DOHH2 (cell line): ENCODE results near the gene SLC66A2.

ENCODE experiments used
- H3F3A ChIP-seq: fragments of 200-600 bp; sonication (generic), shearing (Covaris generic); 2 replicates; pipeline ENCODE4 v1.6.0; 2016; ENCODE audit warnings: antibody characterized with exemption, mild to moderate bottlenecking; ENCODE audit not compliant: control insufficient read depth, insufficient read depth
- H3K27ac ChIP-seq: fragments of 200-600 bp; sonication (generic); 2 replicates; pipeline ENCODE4 v1.5.1; 2014; ENCODE audit warnings: low read depth, mild to moderate bottlenecking, low read length, moderate library complexity
- H3K27me3 ChIP-seq: fragments of 200-600 bp; sonication (generic); 2 replicates; pipeline ENCODE4 v1.6.1; 2014; ENCODE audit warnings: mild to moderate bottlenecking, low read length, mixed read lengths; ENCODE audit not compliant: control insufficient read depth
- H3K36me3 ChIP-seq: fragments of 200-600 bp; sonication (generic); 2 replicates; pipeline ENCODE4 v1.6.1; 2014; ENCODE audit warnings: mild to moderate bottlenecking, low read length, moderate library complexity, mixed read lengths; ENCODE audit not compliant: control insufficient read depth
- H3K4me1 ChIP-seq: fragments of 200-600 bp; sonication (generic); 2 replicates; pipeline ENCODE4 v1.6.1; 2014; ENCODE audit warnings: mild to moderate bottlenecking, low read length, mixed read lengths; ENCODE audit not compliant: control insufficient read depth
- H3K4me2 ChIP-seq: fragments of 200-600 bp; sonication (generic); 2 replicates; pipeline ENCODE4 v1.6.0; 2014; ENCODE audit warnings: mild to moderate bottlenecking, low read length, moderate library complexity
- H3K4me3 ChIP-seq: fragments of 200-600 bp; sonication (generic); 2 replicates; pipeline ENCODE4 v1.5.1; 2014; ENCODE audit warnings: mild to moderate bottlenecking, low read length, mixed read lengths
- H3K79me2 ChIP-seq: fragments of 200-600 bp; sonication (generic); 2 replicates; pipeline ENCODE4 v1.6.1; 2014; ENCODE audit warnings: mild to moderate bottlenecking, low read length, mixed read lengths; ENCODE audit not compliant: control insufficient read depth
- H3K9me2 ChIP-seq: fragments of 200-600 bp; sonication (generic); replicated peaks from 2 replicates; pipeline ENCODE4 v1.6.1; 2014; ENCODE audit warnings: mild to moderate bottlenecking, low read length, mixed read lengths; ENCODE audit not compliant: control insufficient read depth
- H3K9me3 ChIP-seq: fragments of 200-600 bp; sonication (generic); 2 replicates; pipeline ENCODE4 v1.6.1; 2014; ENCODE audit warnings: antibody characterized with exemption, low read length, mixed read lengths; ENCODE audit not compliant: control insufficient read depth, insufficient read depth
- H4K20me1 ChIP-seq: fragments of 200-600 bp; sonication (generic); 2 replicates; pipeline ENCODE4 v1.6.0; 2014; ENCODE audit warnings: low read depth, mild to moderate bottlenecking, antibody characterized with exemption, low read length, moderate library complexity; ENCODE audit not compliant: control insufficient read depth, insufficient read depth
- EZH2phosphoT487 ChIP-seq: fragments of 200-600 bp; sonication (generic); IDR thresholded peaks from 2 replicates; pipeline ENCODE4 v1.6.1; 2017; ENCODE audit warnings: borderline replicate concordance, mild to moderate bottlenecking, antibody characterized with exemption, low read length, moderate library complexity, mixed read lengths
- TF ChIP-seq, protein P1 (sequence below): fragments of 200-600 bp; sonication (generic); IDR thresholded peaks from one replicate; pipeline ENCODE4 v1.5.1; 2014; ENCODE audit warnings: antibody characterized with exemption, mild to moderate bottlenecking, low read depth, low read length; ENCODE audit not compliant: poor library complexity, severe bottlenecking

Gene SLC66A2

DNA sequence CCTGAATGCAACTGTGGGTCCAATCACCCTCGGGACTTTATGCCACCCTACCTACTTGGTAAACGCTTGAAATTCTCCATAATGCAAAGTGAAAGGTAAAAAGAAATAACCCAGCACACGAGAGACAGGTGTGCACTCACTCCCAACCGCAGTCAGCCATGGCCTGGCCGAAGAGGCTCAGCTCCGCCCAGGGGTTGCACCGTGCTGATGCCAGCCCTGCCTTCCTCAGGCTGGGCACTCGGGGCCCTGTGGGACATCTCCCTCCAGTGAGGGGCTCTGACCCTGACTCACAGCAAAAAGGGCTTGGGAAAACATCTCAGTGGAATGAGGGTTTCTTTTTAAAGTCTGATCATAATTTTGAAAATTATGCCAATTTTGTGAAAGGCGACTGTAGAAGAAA, 13.3 kb downstream of the SLC66A2 start:
- H3K36me3 ChIP-seq = peaks cover 80% of the 10 kb centered on the region
- peaks cover 90% of the 10 kb centered on the region for H3K79me2 ChIP-seq
- H3K4me3 ChIP-seq = no peak overlapping the region
- H3K27ac ChIP-seq = no peak overlapping the region
- H3K9me3 ChIP-seq = peaks cover 4% of the 10 kb centered on the region; the same call in 1 of the 2 replicates
- no peaks in the 10 kb centered on the region for H3K4me1 ChIP-seq
- no peaks in the 10 kb centered on the region for H3K9me2 ChIP-seq
- H4K20me1 ChIP-seq = peaks cover 5% of the 10 kb centered on the region
- H3K4me2 ChIP-seq = no peak overlapping the region
- no peaks in the 10 kb centered on the region for H3K27me3 ChIP-seq
- no peaks in the 10 kb centered on the region for H3F3A ChIP-seq
- TF ChIP-seq, protein P1, sequence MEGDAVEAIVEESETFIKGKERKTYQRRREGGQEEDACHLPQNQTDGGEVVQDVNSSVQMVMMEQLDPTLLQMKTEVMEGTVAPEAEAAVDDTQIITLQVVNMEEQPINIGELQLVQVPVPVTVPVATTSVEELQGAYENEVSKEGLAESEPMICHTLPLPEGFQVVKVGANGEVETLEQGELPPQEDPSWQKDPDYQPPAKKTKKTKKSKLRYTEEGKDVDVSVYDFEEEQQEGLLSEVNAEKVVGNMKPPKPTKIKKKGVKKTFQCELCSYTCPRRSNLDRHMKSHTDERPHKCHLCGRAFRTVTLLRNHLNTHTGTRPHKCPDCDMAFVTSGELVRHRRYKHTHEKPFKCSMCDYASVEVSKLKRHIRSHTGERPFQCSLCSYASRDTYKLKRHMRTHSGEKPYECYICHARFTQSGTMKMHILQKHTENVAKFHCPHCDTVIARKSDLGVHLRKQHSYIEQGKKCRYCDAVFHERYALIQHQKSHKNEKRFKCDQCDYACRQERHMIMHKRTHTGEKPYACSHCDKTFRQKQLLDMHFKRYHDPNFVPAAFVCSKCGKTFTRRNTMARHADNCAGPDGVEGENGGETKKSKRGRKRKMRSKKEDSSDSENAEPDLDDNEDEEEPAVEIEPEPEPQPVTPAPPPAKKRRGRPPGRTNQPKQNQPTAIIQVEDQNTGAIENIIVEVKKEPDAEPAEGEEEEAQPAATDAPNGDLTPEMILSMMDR = no peak
- no peak for TF ChIP-seq EZH2phosphoT487

DNA sequence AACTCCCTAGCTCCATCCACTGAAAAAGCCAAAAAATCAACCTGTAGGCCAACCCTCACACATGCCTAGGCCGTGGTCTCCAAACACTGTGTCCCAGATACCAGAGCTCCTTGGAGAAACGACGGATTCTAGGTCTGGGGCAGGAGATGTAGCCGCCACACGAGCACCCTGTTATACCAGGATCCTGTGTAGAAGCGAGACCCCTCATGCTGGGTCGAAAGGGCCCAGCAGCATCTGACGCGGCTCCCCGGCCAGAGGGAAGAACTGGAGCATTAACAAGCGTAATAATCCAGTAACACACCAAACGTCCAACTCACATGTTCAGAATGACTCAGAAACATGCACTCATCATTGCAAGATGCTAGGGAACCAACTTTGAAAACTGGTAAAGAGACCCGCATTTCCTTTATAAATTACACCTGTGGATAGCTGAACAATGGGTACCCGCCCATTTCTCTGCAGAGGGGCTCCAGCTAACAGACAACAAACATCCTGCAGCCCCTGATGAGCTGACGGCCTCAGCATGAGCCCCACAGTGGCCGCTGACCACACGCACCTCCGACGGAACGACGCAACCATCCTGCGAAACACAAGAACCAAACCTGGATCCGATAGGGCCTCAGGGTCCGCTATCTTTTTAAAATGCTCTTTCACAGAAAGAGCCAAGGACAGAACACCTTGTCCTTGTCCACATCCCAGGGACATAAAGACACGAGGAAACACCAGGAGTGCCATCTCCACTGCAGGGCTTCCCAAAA, 14.2 kb downstream of the SLC66A2 start:
- Histone ChIP-seq H3K27ac (no peak overlapping the region), H3K79me2 (peaks cover 95% of the 10 kb centered on the region), H3K27me3 (no peaks in the 10 kb centered on the region), H3K36me3 (peaks cover 74% of the 10 kb centered on the region), H3F3A (no peaks in the 10 kb centered on the region), H3K9me2 (no peaks in the 10 kb centered on the region), H3K4me2 (no peak overlapping the region), H3K9me3 (peaks cover 4% of the 10 kb centered on the region; the same call in 1 of the 2 replicates), H4K20me1 (peaks cover 5% of the 10 kb centered on the region), H3K4me3 (no peak overlapping the region), H3K4me1 (no peaks in the 10 kb centered on the region)
- no peak for TF ChIP-seq EZH2phosphoT487
- TF ChIP-seq, protein P1 = no peak

GRCh38 chr18:79936641-79937040, 14.8 kb downstream of the SLC66A2 start:
- H3K9me2 ChIP-seq = no peaks in the 10 kb centered on the region
- no peaks in the 10 kb centered on the region for H3K27me3 ChIP-seq
- no peak overlapping the region for H3K4me2 ChIP-seq
- peaks cover 6% of the 10 kb centered on the region; the same call in 1 of the 2 replicates for H3K9me3 ChIP-seq
- H3K27ac ChIP-seq = no peak overlapping the region
- H3K4me3 ChIP-seq = no peak overlapping the region
- H3F3A ChIP-seq = no peaks in the 10 kb centered on the region
- H4K20me1 ChIP-seq = peaks cover 5% of the 10 kb centered on the region
- TF ChIP-seq EZH2phosphoT487 = no peak
- TF ChIP-seq, protein P1 = no peak
- H3K36me3 ChIP-seq = peaks cover 68% of the 10 kb centered on the region
- H3K79me2 ChIP-seq = peaks cover 90% of the 10 kb centered on the region
- no peaks in the 10 kb centered on the region for H3K4me1 ChIP-seq
